ENCODE results near the gene GPR137.

The GPR137 gene

DNA sequence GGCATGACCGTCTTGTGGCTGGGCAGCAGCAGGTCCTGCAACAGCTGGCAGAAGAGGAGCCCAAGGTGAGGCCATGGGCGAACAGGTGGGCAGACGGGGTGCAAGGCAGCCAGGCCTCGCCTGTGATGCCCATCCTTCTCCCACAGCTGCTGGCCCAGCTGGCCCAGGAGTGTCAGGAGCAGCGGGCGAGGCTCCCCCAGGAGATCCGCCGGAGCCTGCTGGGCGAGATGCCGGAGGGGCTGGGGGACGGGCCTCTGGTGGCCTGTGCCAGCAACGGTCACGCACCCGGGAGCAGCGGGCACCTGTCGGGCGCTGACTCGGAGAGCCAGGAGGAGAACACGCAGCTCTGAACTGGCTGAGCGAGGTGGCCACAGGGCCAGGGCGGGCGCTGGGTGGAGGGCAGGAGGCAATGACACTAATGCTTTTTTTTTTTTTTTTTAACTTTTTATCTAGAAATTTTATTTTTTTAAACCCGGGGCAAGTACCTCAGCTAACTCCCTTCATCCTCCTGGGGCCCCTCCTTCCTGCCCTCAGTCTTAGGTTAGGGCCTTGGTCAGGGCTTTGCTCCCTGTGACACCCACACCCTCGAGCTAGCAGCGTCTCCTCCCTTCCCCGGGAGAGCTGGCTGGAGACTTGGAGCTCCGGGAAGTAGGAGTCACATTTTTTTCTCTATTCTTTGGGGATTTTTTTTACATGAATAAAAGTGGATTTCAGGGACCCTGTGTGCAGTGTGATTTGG, 18.3 kb upstream of the GPR137 start:
- Histone ChIP-seq H3K4me2 (ENCODE audit: low read length) (peak overlapping the region; percentile 93; the same call in 1 of the 2 replicates), H3K9me3 (ENCODE audit: low read length) (no peaks in the 10 kb centered on the region), H2AFZ (ENCODE audit: low read length) (no peak overlapping the region), H3K9me2 (ENCODE audit: low read depth, low read length) (no peaks in the 10 kb centered on the region), H3K27me3 (ENCODE audit: insufficient read depth, low read length) (no peaks in the 10 kb centered on the region), H3K4me1 (ENCODE audit: insufficient read depth, low read length, severe bottlenecking) (peaks cover 27% of the 10 kb centered on the region), H3K4me3 (ENCODE audit: low read depth, low read length, poor library complexity, severe bottlenecking) (no peak overlapping the region), H3K27ac (ENCODE audit: low read depth, low read length, poor library complexity, severe bottlenecking) (peak overlapping the region; percentile 91), H3F3A (ENCODE audit: insufficient read depth, low read length) (no peaks in the 10 kb centered on the region), H4K20me1 (ENCODE audit: insufficient read depth, low read length) (no peaks in the 10 kb centered on the region), H3K36me3 (ENCODE audit: insufficient read depth, low read length) (peaks cover 8% of the 10 kb centered on the region), H3K79me2 (ENCODE audit: insufficient read depth, low read length) (no peaks in the 10 kb centered on the region), H3K9ac (ENCODE audit: low read length) (peak overlapping the region; percentile 91; the same call in 1 of the 2 replicates)
- TF ChIP-seq, protein P1, sequence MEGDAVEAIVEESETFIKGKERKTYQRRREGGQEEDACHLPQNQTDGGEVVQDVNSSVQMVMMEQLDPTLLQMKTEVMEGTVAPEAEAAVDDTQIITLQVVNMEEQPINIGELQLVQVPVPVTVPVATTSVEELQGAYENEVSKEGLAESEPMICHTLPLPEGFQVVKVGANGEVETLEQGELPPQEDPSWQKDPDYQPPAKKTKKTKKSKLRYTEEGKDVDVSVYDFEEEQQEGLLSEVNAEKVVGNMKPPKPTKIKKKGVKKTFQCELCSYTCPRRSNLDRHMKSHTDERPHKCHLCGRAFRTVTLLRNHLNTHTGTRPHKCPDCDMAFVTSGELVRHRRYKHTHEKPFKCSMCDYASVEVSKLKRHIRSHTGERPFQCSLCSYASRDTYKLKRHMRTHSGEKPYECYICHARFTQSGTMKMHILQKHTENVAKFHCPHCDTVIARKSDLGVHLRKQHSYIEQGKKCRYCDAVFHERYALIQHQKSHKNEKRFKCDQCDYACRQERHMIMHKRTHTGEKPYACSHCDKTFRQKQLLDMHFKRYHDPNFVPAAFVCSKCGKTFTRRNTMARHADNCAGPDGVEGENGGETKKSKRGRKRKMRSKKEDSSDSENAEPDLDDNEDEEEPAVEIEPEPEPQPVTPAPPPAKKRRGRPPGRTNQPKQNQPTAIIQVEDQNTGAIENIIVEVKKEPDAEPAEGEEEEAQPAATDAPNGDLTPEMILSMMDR (IDR thresholded peaks at IDR 0.05; ENCODE audit: low read length) = no peak
- no peak for TF ChIP-seq EZH2 (IDR thresholded peaks at IDR 0.05; ENCODE audit: borderline replicate concordance, low read length)

DNA sequence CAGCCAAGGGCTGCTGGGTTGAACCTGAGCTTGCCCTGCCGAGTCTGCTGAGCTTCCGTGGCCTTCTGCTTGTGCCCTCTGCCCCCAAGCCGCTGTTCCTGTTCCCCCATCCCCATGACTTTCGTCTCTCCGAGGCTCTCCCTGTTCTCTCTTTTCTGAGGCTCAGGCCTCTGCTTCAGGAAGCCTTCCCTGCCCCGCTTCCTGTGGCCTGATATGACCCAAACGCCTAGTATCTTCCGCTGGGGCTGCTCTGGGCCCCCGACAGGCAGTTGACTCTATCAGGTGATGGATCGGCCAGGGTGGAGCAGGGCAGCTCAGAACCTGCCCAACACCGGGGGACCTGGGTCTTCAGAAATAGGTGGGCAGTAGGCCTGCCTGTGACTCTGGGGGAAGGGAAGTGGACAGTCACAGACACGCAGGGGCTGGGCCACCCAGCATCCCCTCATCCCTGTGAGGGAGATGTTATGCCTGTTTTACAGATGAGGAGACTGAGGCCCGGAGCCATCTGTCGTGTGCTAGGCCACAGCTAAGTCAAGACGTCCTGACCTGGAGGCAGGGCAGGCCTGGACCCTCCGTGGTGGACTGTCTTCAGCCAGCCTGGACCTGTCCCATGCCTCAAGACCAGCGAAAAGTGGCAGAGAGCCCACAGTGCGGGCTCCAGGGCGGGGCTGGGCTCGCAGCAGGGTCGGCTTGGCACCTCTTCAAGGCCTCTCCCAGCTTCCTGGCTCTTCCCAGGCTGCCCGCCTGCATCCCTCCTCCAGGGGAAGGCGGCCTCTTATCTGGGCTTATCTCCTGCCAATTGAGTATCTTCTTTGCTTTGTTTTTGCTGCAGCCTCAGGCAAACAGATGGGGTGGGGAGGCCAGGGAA, 17.4 kb upstream of the GPR137 start:
- Histone ChIP-seq H3K27me3 (ENCODE audit: insufficient read depth, low read length) (no peaks in the 10 kb centered on the region), H3K4me3 (ENCODE audit: low read depth, low read length, poor library complexity, severe bottlenecking) (peak overlapping the region; percentile 74), H3K36me3 (ENCODE audit: insufficient read depth, low read length) (no peaks in the 10 kb centered on the region), H3K9ac (ENCODE audit: low read length) (peak overlapping the region; percentile 91), H3K9me3 (ENCODE audit: low read length) (no peaks in the 10 kb centered on the region), H3K79me2 (ENCODE audit: insufficient read depth, low read length) (no peaks in the 10 kb centered on the region), H3K4me2 (ENCODE audit: low read length) (peak overlapping the region; percentile 93), H3F3A (ENCODE audit: insufficient read depth, low read length) (no peaks in the 10 kb centered on the region), H3K9me2 (ENCODE audit: low read depth, low read length) (no peaks in the 10 kb centered on the region), H2AFZ (ENCODE audit: low read length) (no peak overlapping the region), H3K27ac (ENCODE audit: low read depth, low read length, poor library complexity, severe bottlenecking) (peak overlapping the region; percentile 91), H3K4me1 (ENCODE audit: insufficient read depth, low read length, severe bottlenecking) (peaks cover 27% of the 10 kb centered on the region), H4K20me1 (ENCODE audit: insufficient read depth, low read length) (no peaks in the 10 kb centered on the region)
- TF ChIP-seq, protein P1 (IDR thresholded peaks at IDR 0.05; ENCODE audit: low read length) = no peak
- no peak for TF ChIP-seq EZH2 (IDR thresholded peaks at IDR 0.05; ENCODE audit: borderline replicate concordance, low read length)

DNA sequence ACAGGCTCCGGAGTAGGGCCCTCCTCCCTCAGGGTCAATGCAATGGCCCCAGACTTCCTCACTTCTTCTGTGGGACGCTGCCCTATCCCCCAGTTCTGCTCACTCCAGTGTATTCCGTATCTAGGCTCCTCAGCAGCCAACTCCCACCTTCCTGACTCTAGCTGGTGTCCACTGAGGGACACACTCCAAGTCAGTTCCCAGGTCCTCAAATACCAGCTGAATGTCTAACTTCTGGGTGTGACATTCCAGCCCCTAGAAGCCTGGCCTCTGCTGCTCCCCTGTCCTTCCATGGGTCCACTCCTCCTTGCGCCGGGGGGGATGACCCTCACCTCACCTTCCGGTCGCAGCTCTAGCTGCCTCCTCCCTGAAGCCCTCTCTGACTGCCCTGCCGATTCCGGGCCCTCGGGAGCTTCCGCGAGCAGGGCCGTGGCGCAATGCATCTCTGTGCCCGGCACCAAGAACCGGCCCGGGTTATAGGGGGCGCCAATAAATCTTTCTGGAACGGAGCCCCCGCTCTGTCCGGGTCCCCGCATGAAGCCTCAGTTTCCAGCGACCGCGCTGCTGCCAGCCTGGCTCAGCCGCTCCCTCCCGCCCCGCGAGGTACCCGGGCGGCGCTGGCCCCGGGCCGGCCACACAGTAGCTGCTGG, 16.6 kb upstream of the GPR137 start:
- no peaks in the 10 kb centered on the region for H3K9me3 ChIP-seq (ENCODE audit: low read length)
- no peaks in the 10 kb centered on the region for H3K27me3 ChIP-seq (ENCODE audit: insufficient read depth, low read length)
- no peaks in the 10 kb centered on the region for H3K79me2 ChIP-seq (ENCODE audit: insufficient read depth, low read length)
- H3K4me3 ChIP-seq (ENCODE audit: low read depth, low read length, poor library complexity, severe bottlenecking) = peak overlapping the region; percentile 74
- H3K9ac ChIP-seq (ENCODE audit: low read length) = peak overlapping the region; percentile 91
- no peaks in the 10 kb centered on the region for H3K36me3 ChIP-seq (ENCODE audit: insufficient read depth, low read length)
- H3K9me2 ChIP-seq (ENCODE audit: low read depth, low read length) = no peaks in the 10 kb centered on the region
- no peaks in the 10 kb centered on the region for H4K20me1 ChIP-seq (ENCODE audit: insufficient read depth, low read length)
- H2AFZ ChIP-seq (ENCODE audit: low read length) = no peak overlapping the region
- H3K4me2 ChIP-seq (ENCODE audit: low read length) = peak overlapping the region; percentile 93
- H3F3A ChIP-seq (ENCODE audit: insufficient read depth, low read length) = no peaks in the 10 kb centered on the region
- H3K4me1 ChIP-seq (ENCODE audit: insufficient read depth, low read length, severe bottlenecking) = peaks cover 27% of the 10 kb centered on the region
- TF ChIP-seq, protein P1 (IDR thresholded peaks at IDR 0.05; ENCODE audit: low read length) = peak; percentile 25; the same call in 1 of the 2 replicates
- no peak for TF ChIP-seq EZH2 (IDR thresholded peaks at IDR 0.05; ENCODE audit: borderline replicate concordance, low read length)
- H3K27ac ChIP-seq (ENCODE audit: low read depth, low read length, poor library complexity, severe bottlenecking) = peak overlapping the region; percentile 91

Data from OCI-LY1 (cell line).